Activated T-cell treated with anti-CD3 and anti-CD28 coated beads, Interleukin-2, amount 50 U/mL, for 24 hours (primary cell): ENCODE data around the gene CFAP45.

ENCODE experiments used
- DNase-seq: peaks from one replicate; pipeline ENCODE4 v3.0.0-alpha.2; 2020
- H3K27ac Mint-ChIP-seq: 2 replicates; pipeline ENCODE4 v1.8.0; 2020; ENCODE audit warnings: mild to moderate bottlenecking, mixed read lengths
- H3K27me3 Mint-ChIP-seq: 2 replicates; pipeline ENCODE4 v1.8.0; 2020; ENCODE audit warnings: mixed read lengths
- H3K36me3 Mint-ChIP-seq: 2 replicates; pipeline ENCODE4 v1.8.0; 2020; ENCODE audit warnings: low read depth, mixed read lengths
- H3K4me1 Mint-ChIP-seq: 2 replicates; pipeline ENCODE4 v1.8.0; 2020; ENCODE audit warnings: low read depth, mixed read lengths
- H3K4me3 Mint-ChIP-seq: 2 replicates; pipeline ENCODE4 v1.8.0; 2020; ENCODE audit warnings: mild to moderate bottlenecking, moderate library complexity, mixed read lengths
- H3K9me3 Mint-ChIP-seq: 2 replicates; pipeline ENCODE4 v1.8.0; 2020; ENCODE audit warnings: mixed read lengths

Gene CFAP45

GRCh38 chr1:159832309-159832708 is 67.7 kb downstream of the CFAP45 start:
- no peaks in the 10 kb centered on the region for H3K9me3 Mint-ChIP-seq
- H3K27me3 Mint-ChIP-seq = no peaks in the 10 kb centered on the region
- H3K4me1 Mint-ChIP-seq = peaks cover 23% of the 10 kb centered on the region
- no peak overlapping the region for H3K4me3 Mint-ChIP-seq
- H3K27ac Mint-ChIP-seq = no peak overlapping the region
- no peak for DNase-seq
- H3K36me3 Mint-ChIP-seq = peaks cover 2% of the 10 kb centered on the region

- H3K4me1 Mint-ChIP-seq = peaks cover 30% of the 10 kb centered on the region
- H3K27me3 Mint-ChIP-seq = no peaks in the 10 kb centered on the region
- H3K4me3 Mint-ChIP-seq = no peak overlapping the region
- peaks cover 4% of the 10 kb centered on the region for H3K9me3 Mint-ChIP-seq
- H3K27ac Mint-ChIP-seq = no peak overlapping the region
- peaks cover 4% of the 10 kb centered on the region for H3K36me3 Mint-ChIP-seq
- DNase-seq = no peak
Observed at GRCh38 chr1:159831412-159832141, 68.4 kb downstream of the CFAP45 start.

- Mint-ChIP-seq H3K4me1 (peaks cover 39% of the 10 kb centered on the region), H3K4me3 (no peak overlapping the region), H3K36me3 (peaks cover 3% of the 10 kb centered on the region), H3K9me3 (peaks cover 4% of the 10 kb centered on the region), H3K27me3 (no peaks in the 10 kb centered on the region), H3K27ac (no peak overlapping the region)
- no peak for DNase-seq
Observed at GRCh38 chr1:159830722-159831121, 69.2 kb downstream of the CFAP45 start.

GRCh38 chr1:159829822-159830465 is 70.0 kb downstream of the CFAP45 start:
- Mint-ChIP-seq H3K27me3 (no peaks in the 10 kb centered on the region), H3K27ac (no peak overlapping the region), H3K4me3 (no peak overlapping the region), H3K36me3 (peaks cover 3% of the 10 kb centered on the region), H3K4me1 (peaks cover 47% of the 10 kb centered on the region), H3K9me3 (peaks cover 4% of the 10 kb centered on the region)
- no peak for DNase-seq

GRCh38 chr1:159829273-159829634 is 70.7 kb downstream of the CFAP45 start:
- Mint-ChIP-seq H3K9me3 (peaks cover 4% of the 10 kb centered on the region), H3K36me3 (peaks cover 3% of the 10 kb centered on the region), H3K27me3 (no peaks in the 10 kb centered on the region), H3K27ac (no peak overlapping the region), H3K4me3 (no peak overlapping the region), H3K4me1 (peaks cover 52% of the 10 kb centered on the region)
- DNase-seq = no peak

GRCh38 chr1:159828581-159829272 is 71.2 kb downstream of the CFAP45 start:
- Mint-ChIP-seq H3K9me3 (peaks cover 4% of the 10 kb centered on the region), H3K4me1 (peaks cover 54% of the 10 kb centered on the region), H3K4me3 (no peak overlapping the region), H3K36me3 (peaks cover 3% of the 10 kb centered on the region), H3K27ac (no peak overlapping the region), H3K27me3 (no peaks in the 10 kb centered on the region)
- no peak for DNase-seq

- H3K36me3 Mint-ChIP-seq = peaks cover 3% of the 10 kb centered on the region
Observed at GRCh38 chr1:159828176-159828575, 71.8 kb downstream of the CFAP45 start.

GRCh38 chr1:159827549-159827948 is 72.4 kb downstream of the CFAP45 start:
- Mint-ChIP-seq H3K27me3 (no peaks in the 10 kb centered on the region), H3K27ac (peak overlapping the region; percentile 19), H3K4me3 (peak overlapping the region; percentile 8), H3K9me3 (peaks cover 4% of the 10 kb centered on the region), H3K36me3 (peaks cover 3% of the 10 kb centered on the region), H3K4me1 (peaks cover 54% of the 10 kb centered on the region)
- no peak for DNase-seq

More at GRCh38 chr1:159828176-159828575, 71.8 kb downstream of the CFAP45 start:
- Mint-ChIP-seq H3K27ac (peak overlapping the region; percentile 36), H3K4me3 (no peak overlapping the region), H3K27me3 (no peaks in the 10 kb centered on the region), H3K9me3 (peaks cover 4% of the 10 kb centered on the region), H3K4me1 (peaks cover 54% of the 10 kb centered on the region)
- DNase-seq = no peak

GRCh38 chr1:159827102-159827490 is 72.9 kb downstream of the CFAP45 start:
- H3K4me3 Mint-ChIP-seq = peak overlapping the region; percentile 39
- H3K4me1 Mint-ChIP-seq = peaks cover 54% of the 10 kb centered on the region
- DNase-seq = no peak
- H3K36me3 Mint-ChIP-seq = peaks cover 3% of the 10 kb centered on the region
- peaks cover 4% of the 10 kb centered on the region for H3K9me3 Mint-ChIP-seq
- no peaks in the 10 kb centered on the region for H3K27me3 Mint-ChIP-seq
- peak overlapping the region; percentile 85 for H3K27ac Mint-ChIP-seq

GRCh38 chr1:159826441-159827101 is 73.4 kb downstream of the CFAP45 start, which contains the start of gene SLAMF8:
Gene SLAMF8, plus strand, starts transcription at chr1:159826873. Its CDS starts 26 bp downstream, at chr1:159826899.
- H3K36me3 Mint-ChIP-seq = peaks cover 3% of the 10 kb centered on the region
- peaks cover 4% of the 10 kb centered on the region for H3K9me3 Mint-ChIP-seq
- H3K27me3 Mint-ChIP-seq = no peaks in the 10 kb centered on the region
- DNase-seq = peak; percentile 66
- H3K4me1 Mint-ChIP-seq = peaks cover 54% of the 10 kb centered on the region
- peak within 1 kb of the TSS; percentile 85 for H3K27ac Mint-ChIP-seq
- peak within 1 kb of the TSS; percentile 39 for H3K4me3 Mint-ChIP-seq

- DNase-seq = no peak
- Mint-ChIP-seq H3K4me3 (no peak overlapping the region), H3K36me3 (peaks cover 3% of the 10 kb centered on the region), H3K27ac (no peak overlapping the region), H3K27me3 (no peaks in the 10 kb centered on the region), H3K9me3 (peaks cover 4% of the 10 kb centered on the region), H3K4me1 (peaks cover 54% of the 10 kb centered on the region)
Observed at GRCh38 chr1:159825564-159825963, 74.4 kb downstream of the CFAP45 start.

GRCh38 chr1:159823406-159823805 is 76.6 kb downstream of the CFAP45 start:
- no peak overlapping the region for H3K4me3 Mint-ChIP-seq
- no peaks in the 10 kb centered on the region for H3K27me3 Mint-ChIP-seq
- H3K27ac Mint-ChIP-seq = no peak overlapping the region
- DNase-seq = no peak
- peaks cover 3% of the 10 kb centered on the region for H3K36me3 Mint-ChIP-seq
- peaks cover 4% of the 10 kb centered on the region for H3K9me3 Mint-ChIP-seq
- peaks cover 53% of the 10 kb centered on the region for H3K4me1 Mint-ChIP-seq
